ENCODE data around the gene CLC.
A peak's percentile ranks its signal among the peaks of the same experiment; 100 is the strongest.
"Not testable (repeated sequence)": the region's sequence is repeated elsewhere in the genome, so short reads cannot be mapped to it uniquely, and the experiment has no call there.

CLC gene

GRCh38 chr19:39737891-39738290 is at the start of gene CLC:
CLC (minus strand) TSS chr19:39738029; CDS start chr19:39737952, 77 bp downstream.
- DNase-seq = peak; percentile 2

DNA sequence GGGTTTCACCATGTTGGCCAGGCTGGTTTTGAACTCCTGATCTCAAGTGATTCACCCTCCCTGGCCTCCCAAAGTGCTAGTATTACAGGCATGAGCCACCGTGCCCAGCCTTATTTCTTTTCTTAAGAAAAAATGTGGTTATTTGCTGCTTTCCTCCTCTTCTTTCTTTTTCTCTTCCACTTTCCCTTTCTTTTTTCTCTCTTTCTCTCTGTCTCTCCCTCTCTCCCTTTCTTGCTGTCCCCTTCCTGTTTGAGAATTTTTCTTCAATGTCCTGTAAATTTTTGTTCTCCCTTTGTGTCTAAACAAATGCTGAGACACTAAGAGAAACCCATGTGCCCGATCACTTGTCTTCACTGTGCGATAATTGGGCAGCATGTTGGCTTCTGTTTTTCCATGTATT is 43.1 kb upstream of the CLC start:
- DNase-seq = no peak

DNA sequence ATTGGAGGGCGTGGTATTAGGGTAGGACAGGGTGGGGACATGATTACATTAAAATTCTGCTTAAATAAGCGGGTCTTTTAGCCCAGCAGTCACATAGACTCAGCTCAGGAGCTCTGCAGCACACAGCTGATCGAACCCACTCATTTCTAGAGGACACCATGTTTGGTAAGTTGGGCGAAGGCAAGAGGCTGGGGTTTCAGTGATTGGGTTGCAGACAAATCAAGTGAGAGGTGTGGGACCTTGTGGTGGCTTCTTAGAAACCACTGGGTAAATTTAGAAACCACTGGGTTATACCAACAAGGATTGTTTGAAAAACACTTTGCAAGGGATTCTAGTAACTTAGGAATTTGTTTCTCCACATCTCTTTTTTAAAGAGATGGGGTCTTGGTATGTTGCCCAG is 40.9 kb upstream of the CLC start, which contains the start of gene LEUTX:
LEUTX (plus strand) TSS at position 92 of the 400 bp plus-strand sequence; CDS start at position 159, 67 bp downstream.
- no peak for DNase-seq

DNA sequence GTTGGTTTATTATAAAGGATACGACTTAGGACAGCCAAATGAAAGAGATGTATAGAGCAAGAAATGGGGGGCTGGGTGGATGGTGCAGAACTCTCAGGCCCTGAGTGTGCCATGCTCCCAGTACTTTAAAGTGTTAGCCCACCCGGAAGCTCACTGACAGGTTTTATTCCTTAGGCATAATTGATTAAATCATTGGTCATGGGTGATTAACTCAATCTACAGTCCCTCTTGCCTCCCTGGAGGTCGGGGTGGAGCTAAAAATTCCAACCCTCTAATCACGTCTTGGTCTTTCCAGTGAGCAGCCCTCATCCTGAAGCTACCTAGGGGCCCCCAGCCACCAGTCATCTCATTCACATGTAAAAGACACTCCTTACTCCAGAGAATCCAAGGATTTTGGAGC is 31.0 kb upstream of the CLC start:
- DNase-seq = no peak

DNA sequence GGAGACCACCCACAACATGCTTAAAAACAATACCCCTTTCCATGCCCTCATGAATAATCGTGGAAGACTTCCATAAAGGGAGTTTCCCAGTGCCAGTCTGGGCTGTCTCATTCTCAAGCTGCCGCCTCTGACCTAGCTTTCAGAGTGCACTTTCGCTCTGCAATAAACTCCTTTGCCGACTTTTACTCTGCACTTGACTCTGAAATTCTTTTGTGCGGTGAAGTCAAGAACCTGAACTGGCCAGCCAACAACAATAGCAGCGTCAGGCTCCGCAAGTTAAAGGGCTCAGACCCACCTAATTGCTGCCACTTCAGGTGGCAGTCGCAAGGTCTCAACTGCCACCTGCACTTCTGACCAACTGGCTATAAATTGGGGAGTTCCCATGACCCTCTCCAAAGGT is 30.5 kb upstream of the CLC start:
- no peak for DNase-seq

DNA sequence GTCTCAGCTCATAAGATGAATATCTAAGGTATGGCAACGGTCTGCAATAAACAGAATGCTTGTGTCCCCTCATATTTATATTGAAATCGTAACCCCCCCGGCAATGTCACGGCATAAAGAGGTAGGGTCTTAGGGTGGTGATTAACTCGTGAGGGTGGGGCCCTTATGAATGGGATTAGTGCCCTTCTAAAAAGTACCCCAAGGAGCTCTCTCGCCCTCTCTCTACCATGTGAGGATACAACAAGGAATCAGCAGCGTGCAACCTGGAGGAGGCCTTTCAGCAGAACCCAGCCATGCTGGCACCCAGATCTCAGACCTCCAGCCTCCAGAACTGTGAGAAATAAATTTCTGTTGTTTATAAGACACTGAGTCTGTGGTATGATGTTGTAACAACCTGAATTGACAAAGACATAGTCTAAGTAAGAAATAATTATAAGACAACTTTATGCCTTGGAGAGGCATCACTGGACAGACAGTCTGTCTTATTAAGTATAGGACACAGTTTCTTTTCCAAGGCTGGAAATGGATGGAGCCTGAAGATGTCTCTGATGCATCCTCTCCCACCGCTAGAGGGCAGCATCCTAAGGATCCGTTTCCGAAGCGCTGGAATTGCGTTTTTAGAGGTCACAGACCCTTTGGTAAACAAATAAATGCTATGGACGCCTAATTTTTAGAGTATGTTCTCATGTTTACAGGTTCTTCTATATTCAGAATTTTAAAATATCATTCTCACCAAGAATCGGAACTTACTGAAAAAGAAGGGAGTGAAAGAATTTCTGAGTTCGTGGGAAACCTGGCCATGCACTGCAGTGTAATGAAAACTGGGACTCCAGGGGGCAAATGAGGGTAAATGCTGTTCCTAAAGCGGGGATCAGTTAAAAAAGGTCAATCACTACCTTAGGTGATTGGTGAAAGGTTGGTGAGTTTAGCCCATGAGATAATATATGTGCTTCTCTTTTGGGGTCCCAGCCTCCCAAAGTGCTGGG is 27.6 kb upstream of the CLC start:
- DNase-seq = peak; percentile 20

- not testable (repeated sequence) for DNase-seq
These were observed 24.0 kb upstream of the CLC start for GRCh38 chr19:39761851-39762250.

GRCh38 chr19:39759457-39760184 is 21.8 kb upstream of the CLC start:
- DNase-seq = no peak

GRCh38 chr19:39754971-39755370 is 17.1 kb upstream of the CLC start:
- no peak for DNase-seq

DNA sequence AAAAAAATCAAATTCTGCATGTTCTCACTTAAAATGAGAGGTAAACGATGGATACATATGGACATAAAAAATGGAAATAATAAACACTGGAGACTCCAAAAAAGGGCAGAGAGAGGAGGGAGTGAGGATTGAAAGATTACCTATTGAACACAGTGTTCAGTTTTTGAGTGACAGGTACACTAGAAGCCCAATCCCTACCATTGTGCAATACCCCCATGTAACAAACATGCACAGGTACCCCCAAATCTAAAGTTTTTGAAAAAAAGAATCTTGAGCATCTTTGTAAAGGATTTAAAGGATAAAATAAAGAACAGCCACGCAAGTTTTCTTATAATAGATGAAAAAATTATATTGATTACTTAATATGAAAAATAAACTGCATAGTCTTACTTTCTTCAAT is 16.7 kb upstream of the CLC start:
- no peak for DNase-seq

DNA sequence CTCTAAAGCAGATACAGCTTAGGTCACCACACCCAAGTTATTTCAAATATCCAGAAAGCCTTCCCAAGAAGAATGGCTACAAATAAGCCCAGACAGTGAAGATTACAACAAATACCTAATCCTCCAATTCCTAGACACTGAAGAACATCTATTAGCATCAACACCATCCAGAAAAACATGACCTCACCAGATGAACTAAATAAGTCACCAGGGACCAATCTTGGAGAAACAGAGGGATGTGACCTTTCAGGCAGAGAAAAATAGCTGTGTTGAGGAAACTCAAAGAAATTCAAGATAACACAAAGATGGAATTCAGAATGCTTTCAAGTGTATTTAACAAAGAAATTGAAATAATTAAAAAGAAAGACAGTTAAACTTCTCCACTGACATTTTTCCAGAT is 15.0 kb upstream of the CLC start:
- DNase-seq = no peak

DNA sequence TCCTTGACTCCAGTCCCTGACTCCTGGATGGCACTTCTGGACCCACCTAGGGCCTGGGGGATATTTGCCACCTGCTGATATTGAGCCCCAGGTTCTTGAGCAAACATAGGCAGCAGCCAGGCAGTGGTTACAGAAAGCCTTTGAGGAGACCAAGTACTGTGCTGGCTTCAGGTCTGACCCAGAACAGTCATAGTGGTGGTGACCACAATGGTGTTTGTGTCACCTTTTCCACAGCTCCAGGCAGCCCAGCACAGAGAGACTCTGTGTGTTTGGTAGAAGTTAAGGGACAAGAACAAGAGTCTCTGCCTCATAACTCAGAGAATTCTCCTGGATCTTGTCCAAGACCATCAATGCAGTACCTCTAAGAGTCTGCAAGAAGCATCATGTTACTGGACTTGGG is 14.6 kb upstream of the CLC start:
- DNase-seq = no peak

- DNase-seq = no peak
These were observed 12.2 kb upstream of the CLC start for GRCh38 chr19:39749981-39750380.

DNA sequence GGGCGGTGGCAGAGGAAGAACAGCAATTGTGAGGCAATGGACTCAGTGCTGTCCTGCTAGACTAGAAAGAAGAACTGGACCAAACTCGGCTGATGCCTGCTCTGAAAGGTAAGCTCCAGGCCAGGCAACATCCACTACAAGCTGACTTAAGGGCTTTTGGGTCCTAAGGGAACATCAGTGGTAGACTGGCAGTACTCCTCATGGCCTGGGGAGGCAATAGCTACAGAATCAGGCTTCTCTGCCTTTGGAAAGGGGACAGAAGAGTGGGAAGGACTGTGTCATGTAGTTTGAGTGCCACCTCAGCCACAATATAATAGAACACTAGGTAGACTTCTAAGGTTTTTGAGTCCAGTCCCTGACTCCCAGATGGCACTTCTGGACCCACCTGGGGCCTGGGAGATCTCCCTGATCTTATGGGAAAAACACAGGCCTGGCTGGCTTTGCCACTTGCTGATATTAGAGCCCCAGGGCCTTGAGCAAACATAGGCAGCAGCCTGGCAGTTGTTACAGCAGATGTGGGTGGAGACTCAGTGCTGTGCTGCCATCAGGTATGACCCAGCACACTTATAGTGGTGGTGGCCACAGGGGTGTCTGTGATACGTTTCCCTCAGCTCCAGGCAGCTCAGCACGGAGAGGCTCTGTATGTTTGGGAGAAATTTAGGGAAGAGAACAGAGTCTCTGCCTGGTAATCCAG is 9.2 kb upstream of the CLC start:
- no peak for DNase-seq

- DNase-seq = no peak
These were observed 7.8 kb upstream of the CLC start for GRCh38 chr19:39745643-39746042.

DNA sequence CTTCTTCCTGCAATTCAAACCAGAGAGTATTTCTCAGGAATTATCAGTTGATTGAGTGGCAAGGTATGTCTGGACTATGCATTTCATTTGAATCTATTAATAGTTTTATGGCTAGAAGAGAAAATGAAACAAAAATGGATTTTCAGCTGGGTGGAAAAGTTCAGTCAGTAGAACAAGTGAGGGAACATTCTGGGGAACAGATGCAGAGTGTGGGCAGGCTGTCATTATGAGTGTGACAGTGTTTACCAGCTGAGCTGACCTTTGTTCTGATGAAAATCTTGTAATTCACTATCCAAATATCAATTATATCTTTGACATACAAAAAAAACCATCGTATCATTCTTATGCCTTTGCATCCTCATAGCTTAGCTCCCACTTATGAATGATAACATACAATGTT is 2.6 kb upstream of the CLC start:
- no peak for DNase-seq

- no peak for DNase-seq
These were observed 985 bp upstream of the CLC start for GRCh38 chr19:39738814-39739213.

- no peak for DNase-seq
These were observed 478 bp downstream of the CLC start for GRCh38 chr19:39737351-39737750.

DNA sequence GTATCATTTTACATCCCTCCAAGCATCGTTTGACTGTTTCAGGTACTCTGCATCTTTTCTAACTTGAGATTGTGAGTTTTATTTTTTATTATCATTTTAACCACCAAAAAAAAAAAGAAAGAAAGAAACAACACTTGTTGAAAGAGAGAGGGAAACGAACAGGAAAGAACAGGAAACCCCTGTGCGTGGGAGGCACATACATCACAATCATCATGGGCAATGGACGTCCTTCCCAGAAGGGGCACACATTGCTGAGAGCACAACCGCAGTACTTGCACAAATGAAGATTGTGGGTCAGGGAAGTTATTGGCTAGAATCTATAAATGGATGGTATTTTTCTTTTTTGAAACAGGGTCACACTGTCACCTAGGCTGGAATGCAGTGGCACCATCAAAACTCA is 1.7 kb downstream of the CLC start:
- DNase-seq = no peak

GRCh38 chr19:39735688-39736087 is 2.1 kb downstream of the CLC start:
- no peak for DNase-seq

- no peak for DNase-seq
These were observed 4.0 kb downstream of the CLC start for GRCh38 chr19:39733841-39734240.

- DNase-seq = no peak
These were observed 6.1 kb downstream of the CLC start for GRCh38 chr19:39731685-39732084.

DNA sequence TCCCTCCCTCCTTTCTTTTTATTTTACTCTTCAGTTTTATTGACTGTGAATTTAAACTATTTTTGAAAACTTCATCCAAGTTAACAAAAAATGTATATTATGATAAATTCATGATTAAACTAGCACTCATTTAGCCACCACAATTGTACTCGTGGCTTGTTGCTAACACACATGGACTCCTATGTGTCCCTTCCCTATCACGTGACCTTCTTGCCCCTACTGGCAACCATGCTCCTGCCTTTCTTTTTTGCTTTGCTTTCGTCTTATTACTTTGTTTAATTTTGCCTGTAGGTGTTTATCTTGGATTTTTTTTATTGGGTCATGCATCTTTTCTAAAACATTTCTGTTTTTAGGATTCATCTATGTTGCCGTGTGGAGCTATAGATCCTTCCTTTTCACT is 8.2 kb downstream of the CLC start:
- no peak for DNase-seq
